Measurements from ENCODE around the gene CD40. TPM values are rescaled to one million over a fixed set of nuclear protein-coding genes. Genes with fewer than 3 reads are reported as not detected.

The CD40 gene
- total RNA-seq, 2 experiments from 2014 or later, result 4.6 to 5.3 TPM

DNA sequence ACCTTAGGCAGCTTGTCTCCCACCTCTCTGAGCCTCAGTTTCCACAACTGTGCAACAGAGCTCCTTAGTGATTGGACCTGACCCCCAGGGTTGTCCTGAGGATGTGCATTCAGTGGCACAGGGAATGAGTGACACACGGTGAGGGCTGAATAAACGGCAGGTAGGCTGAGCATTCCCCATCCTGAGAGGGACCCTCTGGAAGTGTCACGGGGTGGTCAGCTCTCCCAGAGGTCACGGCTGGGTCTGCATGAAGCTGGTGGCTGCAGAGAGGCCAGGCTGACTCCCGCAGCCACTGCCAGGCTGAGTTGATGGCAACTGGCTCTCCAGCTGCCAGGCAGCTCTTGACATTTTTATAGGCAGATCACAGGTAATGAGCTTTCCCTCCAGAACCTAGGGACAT is 42.5 kb downstream of the CD40 start:
- Mint-ChIP-seq H3K4me3 (no peak overlapping the region), H3K36me3 (no peaks in the 10 kb centered on the region), H3K9me3 (no peaks in the 10 kb centered on the region), H3K27ac (no peak overlapping the region), H3K4me1 (no peaks in the 10 kb centered on the region), H3K27me3 (peaks cover 6% of the 10 kb centered on the region)
- no peak for DNase-seq

DNA sequence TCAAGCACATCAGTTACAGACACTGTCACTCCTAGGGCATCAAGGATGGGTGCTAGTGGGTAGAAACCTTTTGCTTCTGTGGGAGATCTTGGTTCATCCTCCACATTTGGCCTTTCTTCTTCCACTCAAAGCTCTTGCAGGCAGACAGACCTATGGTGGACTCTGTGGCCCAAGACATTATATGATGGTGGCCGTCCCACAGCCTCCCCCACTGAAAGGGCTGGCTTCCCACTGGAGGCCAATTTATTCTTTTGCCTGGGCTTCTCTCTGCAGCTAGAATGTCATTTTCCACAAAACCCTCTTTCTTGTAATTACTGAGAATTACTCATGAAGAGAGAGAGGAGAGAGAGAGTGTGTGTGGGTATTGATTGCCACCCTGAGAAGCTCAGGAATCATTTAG is 43.8 kb downstream of the CD40 start:
- Mint-ChIP-seq H3K4me3 (no peak overlapping the region), H3K36me3 (no peaks in the 10 kb centered on the region), H3K9me3 (no peaks in the 10 kb centered on the region), H3K27me3 (peaks cover 6% of the 10 kb centered on the region), H3K27ac (no peak overlapping the region), H3K4me1 (no peaks in the 10 kb centered on the region)
- no peak for DNase-seq

DNA sequence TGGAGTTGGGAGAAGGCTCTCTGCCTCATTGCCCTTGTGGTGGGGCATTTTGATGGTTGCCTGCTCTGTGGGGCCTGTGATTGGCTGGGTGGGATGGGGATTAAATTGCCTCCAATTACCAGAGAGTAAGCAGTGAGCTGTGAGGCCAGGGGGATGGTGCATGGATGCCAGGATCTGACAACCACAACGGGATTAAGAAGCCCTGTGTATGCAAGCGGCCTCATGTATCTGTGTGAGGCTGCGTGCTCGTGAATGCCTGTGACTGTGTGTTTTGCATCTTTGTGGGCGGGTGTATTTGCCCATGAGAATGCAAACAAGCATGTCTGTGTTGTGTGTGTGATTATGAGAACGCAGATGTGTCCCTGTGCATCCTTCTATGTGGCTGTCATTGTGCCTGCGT is 46.1 kb downstream of the CD40 start:
- peaks cover 6% of the 10 kb centered on the region for H3K27me3 Mint-ChIP-seq
- no peak overlapping the region for H3K4me3 Mint-ChIP-seq
- no peaks in the 10 kb centered on the region for H3K9me3 Mint-ChIP-seq
- H3K27ac Mint-ChIP-seq, result no peak overlapping the region
- H3K4me1 Mint-ChIP-seq, result no peaks in the 10 kb centered on the region
- no peaks in the 10 kb centered on the region for H3K36me3 Mint-ChIP-seq
- DNase-seq, result no peak

DNA sequence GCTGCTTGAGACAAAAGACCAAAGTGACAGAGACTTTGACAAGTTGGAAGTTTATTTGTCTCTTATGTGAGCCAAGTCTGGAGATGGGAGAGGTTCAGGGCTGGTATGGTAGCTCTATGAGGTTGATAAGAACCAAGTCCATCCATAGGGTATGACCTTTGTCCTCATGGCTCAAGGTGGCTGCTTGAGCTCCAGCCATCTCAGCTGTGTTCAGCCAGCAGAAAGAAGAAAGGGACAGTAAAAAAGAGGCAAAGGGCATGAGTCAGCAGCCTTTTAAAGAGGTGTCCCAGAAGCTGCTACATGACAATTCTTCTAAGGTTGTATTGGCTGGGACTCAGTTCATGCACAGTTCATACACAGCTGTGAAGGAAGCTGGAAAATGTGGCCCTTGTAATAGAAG is 49.0 kb downstream of the CD40 start:
- Mint-ChIP-seq H3K27ac (no peak overlapping the region), H3K27me3 (peaks cover 11% of the 10 kb centered on the region), H3K9me3 (no peaks in the 10 kb centered on the region), H3K4me1 (no peaks in the 10 kb centered on the region), H3K36me3 (no peaks in the 10 kb centered on the region), H3K4me3 (no peak overlapping the region)
- no peak for DNase-seq

DNA sequence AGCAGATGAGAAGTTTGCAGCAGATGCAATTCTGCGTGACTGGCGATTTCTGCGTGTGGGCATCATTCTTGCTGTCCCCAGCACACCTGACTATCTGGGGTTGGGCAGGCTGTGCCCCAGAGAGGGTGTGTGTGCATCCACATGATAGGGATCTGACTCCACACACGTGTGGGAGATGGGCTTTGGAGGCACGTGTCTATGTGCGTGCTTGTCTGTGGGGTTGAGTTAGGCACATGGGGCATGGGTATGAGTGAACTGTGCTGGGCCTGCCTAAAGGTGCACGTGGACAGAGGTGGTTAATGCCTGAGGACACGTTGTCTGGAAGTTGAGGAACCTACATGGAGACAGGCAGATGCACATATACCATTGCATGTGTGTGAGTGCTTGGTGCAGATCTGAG is 50.3 kb downstream of the CD40 start:
- H3K4me1 Mint-ChIP-seq, result no peaks in the 10 kb centered on the region
- no peak overlapping the region for H3K4me3 Mint-ChIP-seq
- no peaks in the 10 kb centered on the region for H3K36me3 Mint-ChIP-seq
- peaks cover 24% of the 10 kb centered on the region for H3K27me3 Mint-ChIP-seq
- H3K27ac Mint-ChIP-seq, result no peak overlapping the region
- DNase-seq, result no peak
- no peaks in the 10 kb centered on the region for H3K9me3 Mint-ChIP-seq

DNA sequence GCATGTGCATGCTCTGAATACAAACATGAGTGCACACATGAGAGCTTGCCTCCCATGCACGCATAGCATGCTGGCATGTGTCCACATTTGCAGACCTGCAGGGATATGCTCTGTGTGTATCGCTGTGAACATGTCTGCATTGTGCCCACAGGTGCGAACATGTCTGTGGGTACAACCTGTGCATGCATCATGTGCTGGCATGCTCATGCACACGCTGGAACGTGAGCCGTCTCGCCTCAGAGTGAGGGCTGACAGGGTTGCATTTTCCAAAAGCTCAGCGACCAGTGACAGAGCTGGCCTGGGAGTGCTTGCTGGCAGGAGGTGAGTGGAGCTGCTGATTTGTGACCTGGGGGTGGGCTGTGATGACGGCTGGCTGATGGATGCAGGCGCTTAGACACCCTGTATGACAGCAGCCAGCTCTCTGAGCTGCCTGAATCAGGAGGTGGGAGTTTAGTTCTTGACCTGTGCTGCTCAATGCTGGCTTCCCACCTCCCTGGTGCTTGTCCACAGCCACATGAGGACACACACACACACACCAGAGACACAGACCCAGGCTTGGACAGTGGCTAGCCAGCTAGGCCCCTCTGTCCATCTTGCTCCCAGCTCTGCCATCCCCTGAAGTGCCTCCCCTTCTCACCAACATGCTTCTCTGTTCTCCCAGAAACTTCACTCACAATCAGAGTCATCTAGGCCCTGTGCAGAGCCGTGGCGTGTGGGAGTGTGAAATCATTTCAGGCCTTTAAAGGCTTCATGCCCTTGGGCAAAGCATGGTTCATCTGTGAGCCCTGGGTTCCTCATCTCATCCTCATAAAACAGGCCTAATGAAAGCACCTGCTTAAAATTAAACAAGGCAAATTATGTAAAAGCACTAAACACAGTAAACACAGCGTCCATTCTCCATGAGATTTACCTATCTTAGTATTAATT is 51.4 kb downstream of the CD40 start:
- Mint-ChIP-seq H3K27ac (no peak overlapping the region), H3K36me3 (no peaks in the 10 kb centered on the region), H3K4me1 (no peaks in the 10 kb centered on the region)

DNA sequence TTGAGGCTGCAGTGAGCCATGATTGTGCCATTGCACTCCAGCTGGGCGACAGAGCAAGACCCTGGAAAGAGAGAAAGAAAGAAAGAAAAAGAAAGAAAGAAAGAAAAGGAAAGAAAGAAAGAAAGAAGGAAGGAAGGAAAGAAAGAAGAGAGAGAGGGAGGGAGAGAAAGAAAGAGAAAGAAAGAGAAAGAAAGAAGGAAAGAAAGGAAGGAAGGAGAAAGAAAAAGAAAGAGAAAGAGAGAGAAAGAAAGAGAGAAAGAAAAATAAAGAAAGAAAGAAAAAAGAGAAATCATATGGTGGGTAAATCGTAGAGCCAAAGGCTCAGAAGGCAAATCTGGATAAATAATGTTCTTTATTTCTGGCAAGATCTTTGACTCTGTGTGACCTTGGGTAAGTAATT is 53.4 kb downstream of the CD40 start:
- Mint-ChIP-seq H3K36me3 (no peaks in the 10 kb centered on the region), H3K4me3 (no peak overlapping the region), H3K4me1 (no peaks in the 10 kb centered on the region), H3K9me3 (no peaks in the 10 kb centered on the region), H3K27ac (no peak overlapping the region), H3K27me3 (peaks cover 43% of the 10 kb centered on the region)
- DNase-seq, result no peak

More for the DNA sequence above, 51.4 kb downstream of the CD40 start:
- H3K4me3 Mint-ChIP-seq, result no peak overlapping the region
- H3K9me3 Mint-ChIP-seq, result no peaks in the 10 kb centered on the region
- DNase-seq, result no peak
- peaks cover 28% of the 10 kb centered on the region for H3K27me3 Mint-ChIP-seq

DNA sequence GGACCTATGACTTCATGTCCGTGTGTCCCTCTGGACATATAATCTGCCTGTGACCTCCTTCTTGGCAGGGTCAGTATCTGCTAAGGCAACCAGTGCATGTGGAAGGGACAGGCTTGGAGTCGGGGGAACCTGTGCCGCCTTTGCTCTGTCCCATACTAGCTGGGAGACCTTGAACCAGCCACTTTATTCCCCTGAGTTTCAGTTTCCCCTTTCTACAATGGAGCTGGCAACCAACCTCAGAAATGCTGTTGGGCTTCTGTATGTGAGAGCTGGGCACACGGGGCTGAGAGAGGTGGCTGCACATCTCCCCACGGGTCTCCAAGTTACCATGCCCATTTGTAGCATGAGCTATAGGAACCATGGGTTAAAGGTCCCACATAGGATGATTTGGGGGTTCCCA is 53.8 kb downstream of the CD40 start:
- H3K4me1 Mint-ChIP-seq, result no peaks in the 10 kb centered on the region

DNA sequence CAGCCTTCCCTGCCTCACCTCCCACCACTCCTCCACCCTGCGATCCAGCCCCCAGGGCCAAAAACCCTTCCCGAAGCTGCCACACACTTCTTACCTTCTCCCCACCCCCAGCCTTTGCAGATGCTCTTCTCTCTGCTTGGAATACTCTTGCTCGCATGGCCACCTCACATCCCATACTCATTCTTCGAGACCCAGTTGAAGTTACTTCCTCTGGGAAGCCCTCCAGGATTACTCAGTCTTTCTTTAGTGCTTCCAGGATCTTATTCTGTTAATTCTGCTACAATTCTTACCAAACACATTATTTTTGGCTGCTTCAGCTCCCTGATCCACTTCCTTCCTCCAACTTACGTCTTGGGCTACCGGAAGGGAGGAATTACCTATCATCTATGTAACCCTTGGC is 54.3 kb downstream of the CD40 start:
- Mint-ChIP-seq H3K36me3 (no peaks in the 10 kb centered on the region), H3K27me3 (peaks cover 50% of the 10 kb centered on the region), H3K9me3 (no peaks in the 10 kb centered on the region), H3K4me3 (no peak overlapping the region), H3K4me1 (no peaks in the 10 kb centered on the region), H3K27ac (no peak overlapping the region)
- DNase-seq, result no peak

More for the DNA sequence above, 53.8 kb downstream of the CD40 start:
- Mint-ChIP-seq H3K9me3 (no peaks in the 10 kb centered on the region), H3K27ac (no peak overlapping the region), H3K36me3 (no peaks in the 10 kb centered on the region), H3K4me3 (no peak overlapping the region), H3K27me3 (peaks cover 46% of the 10 kb centered on the region)
- no peak for DNase-seq

DNA sequence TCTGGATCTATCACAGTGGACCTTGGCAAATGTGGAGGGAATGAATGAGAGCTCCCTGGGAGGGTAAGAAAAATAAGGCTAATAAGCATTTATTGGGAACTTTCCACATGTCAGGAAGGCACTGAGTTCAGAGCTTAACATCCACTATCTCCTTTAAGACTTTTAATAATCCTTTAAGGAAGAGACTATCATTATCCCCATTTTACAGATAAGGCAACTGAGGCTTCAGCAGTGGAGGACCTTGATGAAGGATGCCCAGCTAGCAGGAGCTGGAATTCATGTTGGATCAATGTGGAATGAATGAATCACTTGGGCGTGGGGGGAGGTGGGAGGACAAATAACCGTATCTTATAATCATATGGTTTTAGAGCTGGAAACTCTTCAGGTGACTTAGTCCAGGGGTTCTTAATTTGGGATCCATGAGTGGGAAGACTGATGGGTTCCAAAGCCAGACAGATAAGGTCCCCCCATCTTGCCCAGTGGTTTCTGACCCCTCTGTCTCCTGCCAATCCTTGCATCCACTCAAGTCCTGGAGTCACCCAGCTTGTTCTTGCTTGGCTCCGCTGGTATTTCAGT is 54.9 kb downstream of the CD40 start:
- H3K4me3 Mint-ChIP-seq, result no peak overlapping the region
- H3K9me3 Mint-ChIP-seq, result no peaks in the 10 kb centered on the region
- H3K27ac Mint-ChIP-seq, result no peak overlapping the region
- H3K36me3 Mint-ChIP-seq, result no peaks in the 10 kb centered on the region
- H3K4me1 Mint-ChIP-seq, result no peaks in the 10 kb centered on the region
- H3K27me3 Mint-ChIP-seq, result peaks cover 56% of the 10 kb centered on the region
- DNase-seq, result no peak

DNA sequence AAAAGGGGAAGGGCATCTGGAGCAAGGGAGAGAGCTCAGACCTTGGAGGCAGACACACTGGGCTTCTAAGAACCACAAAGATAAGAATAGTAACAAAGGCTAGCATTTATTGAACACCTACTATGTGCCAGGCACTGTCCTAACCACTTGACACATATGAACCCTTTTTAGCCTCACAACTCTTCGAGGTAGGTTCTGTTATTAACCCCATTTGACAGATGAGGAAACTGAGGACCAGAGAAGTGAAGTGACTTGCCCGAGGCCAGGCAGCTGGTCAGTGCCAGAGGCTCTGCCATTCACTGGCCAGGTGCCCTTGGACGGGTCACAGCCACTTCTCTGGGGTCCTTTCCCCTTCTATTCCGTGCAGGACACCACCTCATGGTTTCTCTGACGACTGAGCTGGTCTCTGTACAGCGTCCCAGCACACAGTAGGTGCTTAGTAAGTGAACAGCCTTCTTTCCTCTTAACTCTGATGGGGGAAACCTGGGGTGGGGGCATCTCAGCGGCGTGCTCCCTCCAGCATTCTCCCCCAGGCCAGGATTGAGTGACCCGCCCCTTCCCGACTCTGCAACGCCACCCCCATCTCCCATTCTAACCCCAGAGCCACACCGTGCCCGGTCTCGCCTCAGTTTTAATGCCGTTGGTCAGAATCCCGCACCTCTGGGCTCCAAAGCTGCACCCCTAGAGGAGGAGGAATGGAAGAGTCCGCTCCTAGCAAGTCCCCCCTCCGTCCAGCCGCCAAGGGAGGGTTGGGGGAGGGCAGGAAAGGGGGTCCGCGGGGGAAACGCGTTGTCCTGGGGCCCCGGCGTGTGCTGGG is 55.7 kb downstream of the CD40 start:
- Mint-ChIP-seq H3K36me3 (no peaks in the 10 kb centered on the region), H3K4me3 (no peak overlapping the region), H3K27ac (no peak overlapping the region), H3K9me3 (no peaks in the 10 kb centered on the region), H3K27me3 (peaks cover 64% of the 10 kb centered on the region), H3K4me1 (no peaks in the 10 kb centered on the region)
- DNase-seq, result no peak

DNA sequence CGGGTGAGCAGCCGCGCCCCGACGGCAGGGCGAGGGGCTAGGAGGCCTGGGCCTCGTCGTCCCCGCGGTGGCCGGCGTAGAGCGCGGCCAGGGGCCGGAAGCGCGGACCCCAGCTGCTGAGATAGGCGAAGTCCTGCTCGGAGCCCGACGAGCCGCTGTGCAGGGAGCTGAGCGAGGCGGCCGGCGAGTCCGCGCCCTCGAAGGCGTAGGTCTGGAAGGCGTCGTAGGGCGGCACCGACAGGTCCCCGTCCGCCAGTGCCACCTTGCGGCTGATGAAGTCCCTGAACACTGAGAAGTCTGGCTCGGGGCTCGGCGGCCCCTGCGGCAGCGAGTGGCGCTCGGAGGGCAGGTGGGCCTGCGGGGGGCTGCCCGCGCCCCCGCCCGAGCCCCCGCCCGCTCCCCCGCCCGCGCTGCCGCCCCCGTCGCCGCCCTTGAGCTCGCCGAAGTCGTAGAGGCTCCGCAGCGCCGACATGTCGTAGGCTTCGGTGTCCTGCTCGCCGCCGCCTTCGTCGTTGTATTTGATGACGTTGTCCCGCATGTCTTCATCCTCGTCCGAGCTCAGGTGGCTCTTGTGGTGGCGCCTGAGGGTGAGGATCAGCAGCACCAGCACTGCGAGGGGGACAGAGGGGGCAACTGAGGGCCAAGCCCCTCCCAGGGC is 56.5 kb downstream of the CD40 start:
- no peak overlapping the region for H3K27ac Mint-ChIP-seq
- peak; percentile 77 for DNase-seq
- no peak overlapping the region for H3K4me3 Mint-ChIP-seq
- peaks cover 71% of the 10 kb centered on the region for H3K27me3 Mint-ChIP-seq
- no peaks in the 10 kb centered on the region for H3K36me3 Mint-ChIP-seq
- no peaks in the 10 kb centered on the region for H3K9me3 Mint-ChIP-seq
- no peaks in the 10 kb centered on the region for H3K4me1 Mint-ChIP-seq

DNA sequence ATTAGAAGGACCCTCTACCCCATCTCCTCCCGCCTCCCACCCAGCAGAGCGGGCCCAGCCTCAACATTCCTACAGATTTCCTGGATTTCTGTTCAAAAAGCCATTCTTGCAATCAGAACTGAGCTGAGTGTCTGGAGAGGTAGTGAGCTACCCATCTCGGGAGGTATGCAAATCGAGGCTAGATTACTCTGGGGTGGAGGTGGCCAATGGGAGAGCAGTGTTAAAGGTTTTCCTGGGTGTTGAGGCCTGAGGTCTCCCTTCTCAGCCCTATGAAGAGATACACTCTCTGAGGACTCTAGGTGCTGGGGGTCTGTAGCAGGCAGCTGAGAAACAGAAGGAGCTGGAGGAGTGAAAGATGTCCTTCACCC is 57.0 kb downstream of the CD40 start:
- Mint-ChIP-seq H3K4me3 (no peak overlapping the region), H3K27ac (no peak overlapping the region), H3K36me3 (no peaks in the 10 kb centered on the region), H3K4me1 (no peaks in the 10 kb centered on the region), H3K27me3 (peaks cover 76% of the 10 kb centered on the region), H3K9me3 (no peaks in the 10 kb centered on the region)
- DNase-seq, result no peak

DNA sequence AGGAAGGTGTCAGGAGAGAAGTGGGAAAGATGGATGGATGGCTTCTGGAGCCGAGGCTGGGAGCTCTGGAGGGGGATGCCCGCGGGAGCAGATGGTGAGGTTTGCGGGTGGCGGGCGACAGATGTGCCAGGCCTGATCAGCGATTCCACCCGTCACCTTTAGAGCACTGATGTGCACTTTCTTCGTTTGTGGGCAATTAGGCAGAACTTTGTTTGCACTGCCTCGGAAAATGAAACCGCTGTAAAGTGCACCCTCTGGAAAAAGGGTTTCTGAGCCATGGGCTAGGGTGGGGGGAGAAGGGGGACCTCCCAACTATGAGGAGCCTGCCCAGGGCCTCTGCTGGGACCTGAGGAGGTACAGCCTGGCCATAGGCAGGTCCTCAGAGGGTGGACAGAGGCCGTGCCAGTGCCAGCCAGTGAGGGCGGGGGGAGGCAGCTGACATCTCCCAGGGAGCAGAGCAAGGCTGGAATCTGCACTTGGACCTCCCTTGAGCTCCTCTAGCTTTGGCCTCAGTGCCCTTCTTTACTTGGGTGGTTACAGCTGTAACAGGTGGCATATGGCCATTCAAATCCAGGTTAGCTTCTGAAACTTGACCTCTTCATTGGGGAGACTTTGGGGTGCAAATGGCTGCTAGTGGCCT is 58.7 kb downstream of the CD40 start:
- Mint-ChIP-seq H3K4me1 (no peaks in the 10 kb centered on the region), H3K4me3 (no peak overlapping the region), H3K36me3 (no peaks in the 10 kb centered on the region), H3K27me3 (peaks cover 71% of the 10 kb centered on the region), H3K9me3 (no peaks in the 10 kb centered on the region), H3K27ac (no peak overlapping the region)
- no peak for DNase-seq

All from activated naive CD8-positive, alpha-beta T cell treated with anti-CD3 and anti-CD28 coated beads for 36 hours (primary cell).